HEK293 (cell line): ENCODE data around the gene NAT16.

Experiments used
- CTCF ChIP-seq: fragments of 450-650 bp; formaldehyde crosslinking; IDR thresholded peaks from 2 replicates; pipeline ENCODE4 v1.5.1; 2016; ENCODE audit warnings: missing biosample characterization, missing genetic modification characterization
- GLI2 ChIP-seq: fragments of 450-650 bp; formaldehyde crosslinking; IDR thresholded peaks from 2 replicates; pipeline ENCODE4; 2017; ENCODE audit warnings: missing biosample characterization, missing genetic modification characterization, low read depth, borderline replicate concordance
- PRDM1 ChIP-seq: fragments of 450-650 bp; formaldehyde crosslinking; IDR thresholded peaks from 2 replicates; pipeline ENCODE4; 2016; ENCODE audit warnings: missing biosample characterization, missing genetic modification characterization
- REST ChIP-seq: fragments of 450-650 bp; formaldehyde crosslinking; IDR thresholded peaks from 2 replicates; pipeline ENCODE4 v1.5.1; 2016; ENCODE audit warnings: missing biosample characterization, missing genetic modification characterization
- TCF7L2 ChIP-seq: IDR thresholded peaks from 2 replicates; pipeline ENCODE4 v1.6.1; 2011; ENCODE audit warnings: low read depth, mild to moderate bottlenecking, inconsistent platforms, low read length, moderate library complexity, borderline replicate concordance
- ZBTB26 ChIP-seq: fragments of 450-650 bp; formaldehyde crosslinking; optimal IDR thresholded peaks from 2 replicates; pipeline ENCODE3; 2016; ENCODE audit warnings: missing biosample characterization, mild to moderate bottlenecking, missing genetic modification characterization
- ZNF18 ChIP-seq: fragments of 450-650 bp; formaldehyde crosslinking; IDR thresholded peaks from 2 replicates; pipeline ENCODE4 v1.5.1; 2016; ENCODE audit warnings: missing biosample characterization, missing genetic modification characterization
- ZNF19 ChIP-seq: fragments of 450-650 bp; formaldehyde crosslinking; IDR thresholded peaks from 2 replicates; pipeline ENCODE4; 2016; ENCODE audit warnings: missing biosample characterization, missing genetic modification characterization, low read depth

- TF ChIP-seq TCF7L2 (no peak), ZNF18 (tag by site-specific recombination) (no peak), REST (no peak), PRDM1 (tag by site-specific recombination) (no peak), CTCF (tag by site-specific recombination) (no peak), GLI2 (no peak), ZNF19 (no peak), ZBTB26 (no peak)
Observed at GRCh38 chr7:101226721-101227120, 46.6 kb upstream of the NAT16 start.
